Esophagus mucosa (tissue), 1 donor: ENCODE measurements around the gene VEZF1. TPM values are rescaled to one million over a fixed set of nuclear protein-coding genes. Genes with fewer than 3 reads are reported as not detected.
A peak's percentile ranks its signal among the peaks of the same experiment; 100 is the strongest.

Source experiments
- ATAC-seq: fragments of 200-7000 bp; cut with Tn5 transposase; one replicate; pipeline ENCODE4 v1.9.1; 2020
- total RNA-seq: library from RNA; stranded (reverse); gene quantifications from one replicate; pipeline ENCODE4 v1.2.4, GENCODE V29; 2023
- donor health status: DM: yes; HTN: yes; CAD: no.

VEZF1 gene
- total RNA-seq, 1 donor from 2014 or later = 22.2 TPM

DNA sequence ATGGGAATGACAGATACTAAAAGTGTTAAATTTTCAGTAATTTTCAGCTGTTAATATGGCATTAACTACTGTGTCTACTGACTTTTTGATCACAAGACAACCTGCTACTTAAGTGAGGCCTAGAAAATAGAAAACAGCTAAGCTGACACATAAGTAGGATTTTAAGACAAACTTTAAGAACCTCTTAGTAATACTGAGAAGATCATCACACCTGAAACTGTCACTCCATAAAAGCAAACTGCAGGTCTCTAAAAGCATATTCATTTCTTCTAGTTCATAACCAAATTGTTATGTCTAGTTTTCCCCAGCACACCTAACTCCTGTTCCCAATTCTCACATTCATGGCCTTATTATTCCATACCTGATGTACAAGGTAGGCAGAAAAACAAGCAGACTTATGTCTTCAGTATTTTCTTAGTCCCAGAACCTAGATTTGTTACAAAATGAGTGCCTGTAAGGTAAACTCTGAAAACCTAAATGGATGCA lies 11.0 kb upstream of the VEZF1 start:
- no peak for ATAC-seq

GRCh38 chr17:57997085-57997809 lies 9.2 kb upstream of the VEZF1 start:
- ATAC-seq = no peak

- peak; percentile 92 for ATAC-seq
Measured at GRCh38 chr17:57995076-57995956, 7.3 kb upstream of the VEZF1 start.

GRCh38 chr17:57994436-57994835 lies 6.4 kb upstream of the VEZF1 start:
- no peak for ATAC-seq

DNA sequence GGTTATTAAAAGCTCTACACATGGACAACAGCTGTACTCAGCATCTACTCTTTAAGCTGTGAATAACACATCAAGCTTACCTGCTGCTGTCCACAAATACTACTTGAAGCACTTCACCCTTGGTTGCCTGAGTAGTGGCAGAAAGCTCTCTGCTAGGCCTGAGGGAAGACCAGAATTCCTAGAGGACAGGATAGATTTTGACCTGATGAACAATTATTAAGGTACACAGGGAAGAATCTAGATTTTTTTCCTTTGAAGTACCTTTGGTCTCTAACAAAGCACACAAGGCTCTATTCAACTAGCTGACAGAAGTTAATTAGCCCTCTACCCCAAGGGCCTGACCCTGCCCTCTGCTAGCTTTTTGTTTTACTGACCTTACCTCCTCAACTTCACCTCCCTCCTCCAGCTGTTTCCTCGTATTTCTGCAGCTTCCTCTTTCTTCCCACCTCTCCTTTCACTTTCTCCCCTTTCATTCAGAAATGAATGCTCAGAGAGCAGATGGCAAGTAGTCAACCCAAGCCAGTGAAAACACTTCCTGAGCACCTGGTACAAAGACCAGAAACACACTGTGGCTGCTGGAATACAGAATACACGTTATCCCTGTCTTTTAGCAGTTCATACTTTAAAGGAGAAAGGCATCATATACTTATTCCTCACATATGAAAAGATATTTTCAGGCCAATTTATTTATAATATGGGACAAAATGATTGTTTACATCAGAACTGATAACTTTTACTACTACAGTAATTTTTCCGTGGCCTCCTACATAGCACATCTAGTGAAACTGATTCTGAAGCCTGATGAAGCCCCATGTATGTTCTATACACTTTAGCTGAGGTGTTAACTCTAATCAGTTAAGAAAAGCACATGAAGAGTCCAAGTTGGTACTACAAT lies 5.7 kb upstream of the VEZF1 start:
- no peak for ATAC-seq

- no peak for ATAC-seq
Measured at GRCh38 chr17:57991537-57991936, 3.5 kb upstream of the VEZF1 start.

DNA sequence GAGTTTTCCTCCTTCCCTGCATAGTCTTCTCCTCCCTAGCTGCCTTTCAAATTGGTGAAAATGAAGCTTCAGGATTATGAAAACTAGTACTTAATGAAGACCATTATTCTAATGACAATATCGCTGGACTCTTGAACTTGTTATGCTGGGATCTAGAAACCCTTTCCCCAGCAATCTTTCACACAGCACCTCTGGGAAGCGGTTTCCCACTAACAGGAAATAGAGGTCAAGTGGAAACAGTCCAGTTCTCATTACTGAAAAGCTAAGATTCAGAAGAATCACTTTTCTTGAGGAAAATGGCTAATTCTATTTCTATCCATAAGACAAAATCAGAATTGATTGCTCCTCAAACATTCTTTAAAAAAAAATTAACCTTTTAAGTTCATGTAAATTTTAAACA lies 2.0 kb upstream of the VEZF1 start:
- no peak for ATAC-seq

GRCh38 chr17:57988301-57989250 lies 522 bp upstream of the VEZF1 start:
- ATAC-seq = peak; percentile 77

DNA sequence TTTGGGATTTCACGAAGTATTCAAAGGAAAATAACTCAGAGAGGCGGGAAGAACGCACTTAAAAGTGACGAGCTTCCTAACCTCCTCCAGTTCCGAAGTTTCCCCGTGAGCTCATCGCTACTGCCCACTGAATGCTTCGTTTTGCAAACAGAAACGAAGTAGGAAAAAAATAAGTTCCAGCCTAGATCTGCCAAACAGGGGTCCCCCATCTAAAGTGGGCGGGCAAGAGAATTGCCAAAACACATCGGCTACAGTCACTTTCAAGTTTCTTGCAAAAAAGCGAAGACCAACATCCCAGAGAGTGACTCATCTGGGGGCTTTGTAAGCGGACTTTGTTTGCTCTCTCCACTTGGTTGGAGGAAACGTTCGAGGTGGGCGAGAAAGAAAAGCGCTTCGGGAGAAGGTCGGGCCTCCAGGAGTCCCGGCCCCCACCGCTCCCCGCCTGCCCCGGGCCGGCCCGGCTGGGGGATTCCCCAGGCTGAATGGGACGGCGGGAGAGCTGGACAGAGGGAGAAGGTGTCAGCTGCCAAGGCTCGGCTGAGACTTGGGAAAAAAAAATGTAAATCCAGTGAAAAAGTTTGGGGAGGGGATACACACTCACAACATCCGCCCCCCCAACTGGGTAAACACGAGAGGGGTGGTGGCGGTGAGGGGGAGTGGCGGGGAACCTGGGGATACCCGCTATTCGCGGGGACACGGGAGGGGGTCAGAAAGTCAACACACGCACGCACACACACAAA lies 1.0 kb downstream of the VEZF1 start:
- peak; percentile 5 for ATAC-seq

DNA sequence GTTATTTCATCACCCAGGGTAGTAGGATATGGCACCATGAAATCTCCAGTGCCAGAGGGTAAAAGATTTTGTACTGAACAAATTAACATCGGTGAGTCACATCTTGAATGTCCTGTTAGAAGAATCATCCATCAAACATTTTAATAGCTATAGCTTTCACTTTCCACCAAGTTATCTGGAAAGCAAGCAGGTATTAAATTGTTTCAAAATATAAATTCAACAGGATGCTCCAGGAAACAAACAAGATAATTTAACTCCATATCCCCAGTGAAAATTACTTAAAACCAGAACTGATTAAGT lies 2.4 kb downstream of the VEZF1 start:
- ATAC-seq = peak; percentile 24

GRCh38 chr17:57984936-57985674 lies 2.9 kb downstream of the VEZF1 start:
- ATAC-seq = no peak

DNA sequence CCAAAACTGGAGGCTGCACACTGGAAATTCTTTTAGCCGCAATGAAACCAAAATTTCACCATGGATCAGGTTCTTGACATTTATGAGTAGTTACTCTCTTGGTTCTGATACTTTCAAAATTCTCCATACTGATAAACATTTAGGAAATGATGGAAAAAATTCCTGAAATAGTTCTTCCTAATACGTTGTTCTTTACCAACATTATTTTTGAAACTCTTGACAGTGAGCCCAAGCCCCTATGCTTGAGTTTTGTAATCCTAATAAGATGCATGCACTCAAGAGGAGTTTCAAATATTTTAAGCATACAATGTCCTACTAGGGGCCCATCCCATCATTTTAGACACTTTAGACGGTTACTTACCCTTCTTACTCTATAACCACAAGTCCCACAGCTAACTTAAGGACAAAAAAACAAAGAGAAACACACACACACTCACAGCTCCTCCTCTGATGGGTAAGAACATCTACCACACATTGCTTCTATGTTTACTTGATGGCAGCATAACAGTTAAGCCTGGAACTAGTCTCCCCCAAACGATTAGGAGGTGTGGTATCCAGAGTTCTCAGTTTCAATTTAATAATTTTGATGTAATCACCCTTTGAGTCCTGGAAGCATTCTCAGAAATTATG lies 3.7 kb downstream of the VEZF1 start:
- ATAC-seq = no peak

DNA sequence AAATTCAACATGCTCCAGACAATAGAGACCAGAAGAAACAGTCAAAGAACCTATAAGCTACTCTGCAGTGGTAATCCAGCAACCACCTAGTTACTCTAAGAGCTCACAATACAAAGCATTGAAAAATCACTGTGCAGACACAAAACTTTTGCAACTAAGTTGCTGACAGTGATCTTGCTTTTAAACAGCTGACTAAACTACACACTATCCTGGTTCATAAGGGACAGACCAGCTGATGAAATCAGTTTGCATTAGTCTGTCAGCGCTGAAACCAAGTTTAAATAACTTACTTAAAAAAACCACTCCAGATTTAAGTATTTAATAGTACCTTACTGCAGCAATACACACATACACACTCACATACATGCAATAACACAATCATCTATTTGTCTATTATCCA lies 4.6 kb downstream of the VEZF1 start:
- no peak for ATAC-seq

- no peak for ATAC-seq
Measured at GRCh38 chr17:57982452-57983170, 5.4 kb downstream of the VEZF1 start.

GRCh38 chr17:57980522-57980921 lies 7.5 kb downstream of the VEZF1 start:
- no peak for ATAC-seq

DNA sequence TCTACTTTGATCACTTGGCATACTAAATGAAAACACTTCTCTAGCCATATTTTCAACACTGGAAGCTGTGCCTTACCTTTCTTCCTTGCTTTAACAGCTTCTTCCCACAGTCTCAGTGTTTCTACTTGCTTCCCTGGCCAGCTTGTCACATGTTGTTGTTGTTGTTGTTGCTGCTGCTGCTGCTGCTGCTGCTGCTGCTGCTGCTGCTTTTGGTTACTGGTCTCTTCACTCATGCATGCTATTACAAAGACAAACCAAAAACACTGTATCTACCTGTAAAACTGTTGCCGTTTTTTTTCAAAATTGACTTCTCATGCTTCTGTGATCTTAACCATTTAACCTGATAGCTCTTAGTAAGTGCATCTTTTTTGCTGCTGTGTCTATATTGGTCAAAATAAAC lies 9.0 kb downstream of the VEZF1 start:
- ATAC-seq = no peak

- ATAC-seq = no peak
Measured at GRCh38 chr17:57976594-57976993, 11.5 kb downstream of the VEZF1 start.

DNA sequence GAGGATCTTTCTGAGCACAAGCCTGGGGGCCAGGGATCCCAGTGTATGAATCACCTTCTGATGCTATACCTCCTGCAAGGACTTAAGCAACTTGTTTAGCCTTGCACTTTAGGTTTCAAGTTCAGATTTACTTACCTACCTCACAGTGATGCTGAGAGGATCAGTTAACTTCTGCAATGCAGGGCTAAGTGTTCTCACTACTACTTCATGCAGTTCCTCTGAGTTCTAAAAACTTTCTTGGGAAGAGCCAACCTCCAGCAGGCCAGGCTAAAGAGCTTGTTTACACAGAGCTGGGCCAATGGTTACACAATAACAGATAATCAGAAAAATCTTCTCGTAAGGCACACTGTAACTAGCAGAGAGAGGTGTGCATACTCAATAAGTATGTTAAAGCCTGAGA lies 13.0 kb downstream of the VEZF1 start:
- ATAC-seq = no peak
